Mesodermal cell (in vitro differentiated cells): Measurements from ENCODE around the gene RFLNA.
"Not testable (repeated sequence)": the region's sequence is repeated elsewhere in the genome, so short reads cannot be mapped to it uniquely, and the experiment has no call there.

Source experiments
- H3K27ac ChIP-seq: 2 replicates; pipeline ENCODE4 v1.7.0; 2013; ENCODE audit warnings: mild to moderate bottlenecking, low read depth, low read length, moderate library complexity; ENCODE audit not compliant: severe bottlenecking
- H3K36me3 ChIP-seq: 2 replicates; pipeline ENCODE4 v1.7.1; 2013; ENCODE audit warnings: mild to moderate bottlenecking, low read length, moderate library complexity; ENCODE audit not compliant: control insufficient read depth, insufficient read depth
- H3K4me1 ChIP-seq: one replicate; pipeline ENCODE4 v1.7.1; 2013; ENCODE audit warnings: mild to moderate bottlenecking, low read length; ENCODE audit not compliant: insufficient read depth, control insufficient read depth, poor library complexity, severe bottlenecking
- H3K4me3 ChIP-seq: 2 replicates; pipeline ENCODE4 v1.7.0; 2013; ENCODE audit warnings: low read length, control low read depth, mild to moderate bottlenecking; ENCODE audit not compliant: insufficient read depth, poor library complexity, severe bottlenecking; ENCODE audit errors: extremely low read depth
- H3K9me3 ChIP-seq: 2 replicates; pipeline ENCODE4 v1.7.1; 2013; ENCODE audit warnings: mild to moderate bottlenecking, low read length, moderate library complexity; ENCODE audit not compliant: control insufficient read depth
- WGBS, 2 experiments: methylation state at CpG; one replicate each; pipeline ENCODE4 v1.1.5; 2013; ENCODE audit warnings: missing lambda C conversion rate in 2 of 2; ENCODE audit not compliant: insufficient coverage in 2 of 2; 5-methylcytosine and 5-hydroxymethylcytosine counted together

The RFLNA gene

DNA sequence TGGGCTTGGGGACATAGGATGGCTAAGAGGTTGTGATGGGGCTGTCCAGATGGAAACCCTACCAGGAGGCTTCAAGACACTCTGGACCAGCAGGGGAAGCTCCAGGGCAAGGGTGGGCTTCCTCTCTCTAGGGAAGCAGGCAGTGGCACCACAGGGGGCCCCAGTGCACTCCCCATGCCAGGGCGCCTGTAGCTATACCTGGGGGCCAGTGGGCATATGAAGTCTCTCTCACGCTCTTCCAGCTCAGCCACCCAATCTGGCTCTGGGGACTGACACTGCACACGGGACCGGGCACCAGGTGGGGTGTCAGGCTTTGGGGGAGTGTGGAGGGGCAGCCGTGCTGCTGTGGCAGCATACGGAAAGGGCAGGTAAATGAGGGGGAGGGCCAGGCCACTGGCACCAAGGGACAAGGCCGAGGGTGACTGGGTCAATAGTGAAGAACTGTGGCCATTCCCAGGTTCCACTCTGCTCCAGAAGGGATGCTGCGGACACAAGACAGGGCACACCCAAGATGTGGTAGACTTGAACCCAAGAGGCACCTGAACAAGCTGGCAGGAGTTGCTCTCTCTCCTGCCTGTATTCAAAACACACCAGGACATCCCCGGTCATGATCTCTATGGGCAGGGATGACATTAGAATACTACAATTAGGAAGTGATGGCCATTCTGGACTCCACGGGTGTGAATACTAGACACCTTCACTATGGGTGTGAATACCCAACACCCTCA is 27.5 kb downstream of the RFLNA start:
- Histone ChIP-seq H3K27ac (no peak overlapping the region), H3K4me3 (no peak overlapping the region), H3K4me1 (no peaks in the 10 kb centered on the region), H3K9me3 (peaks cover 17% of the 10 kb centered on the region), H3K36me3 (peaks cover 39% of the 10 kb centered on the region)
- WGBS, 2 experiments: 93 to 96% methylated on average over 6 to 8 of the region's 10 CpGs

- H3K4me3 ChIP-seq, H3K27ac ChIP-seq, H3K4me1 ChIP-seq: not testable (repeated sequence)
- H3K9me3 ChIP-seq: peaks cover 17% of the 10 kb centered on the region
- peaks cover 43% of the 10 kb centered on the region for H3K36me3 ChIP-seq
- WGBS, 2 experiments: no CpG with 5 or more reads among the region's 1 CpG
These were observed 28.1 kb downstream of the RFLNA start for GRCh38 chr12:124322999-124323328.

- Histone ChIP-seq H3K27ac (no peak overlapping the region), H3K4me3 (no peak overlapping the region), H3K4me1 (no peaks in the 10 kb centered on the region), H3K36me3 (peaks cover 53% of the 10 kb centered on the region), H3K9me3 (peaks cover 17% of the 10 kb centered on the region)
- 96 to 97% methylated on average over 8 to 10 of the region's 11 CpGs for WGBS, 2 experiments
These were observed 29.1 kb downstream of the RFLNA start for GRCh38 chr12:124323771-124324530.

- Histone ChIP-seq H3K9me3 (peaks cover 17% of the 10 kb centered on the region), H3K36me3 (peaks cover 64% of the 10 kb centered on the region), H3K4me3 (no peak overlapping the region), H3K27ac (no peak overlapping the region), H3K4me1 (no peaks in the 10 kb centered on the region)
- 94 to 95% methylated on average over 36 to 42 of the region's 57 CpGs for WGBS, 2 experiments
These were observed 30.2 kb downstream of the RFLNA start for GRCh38 chr12:124324803-124325705.

DNA sequence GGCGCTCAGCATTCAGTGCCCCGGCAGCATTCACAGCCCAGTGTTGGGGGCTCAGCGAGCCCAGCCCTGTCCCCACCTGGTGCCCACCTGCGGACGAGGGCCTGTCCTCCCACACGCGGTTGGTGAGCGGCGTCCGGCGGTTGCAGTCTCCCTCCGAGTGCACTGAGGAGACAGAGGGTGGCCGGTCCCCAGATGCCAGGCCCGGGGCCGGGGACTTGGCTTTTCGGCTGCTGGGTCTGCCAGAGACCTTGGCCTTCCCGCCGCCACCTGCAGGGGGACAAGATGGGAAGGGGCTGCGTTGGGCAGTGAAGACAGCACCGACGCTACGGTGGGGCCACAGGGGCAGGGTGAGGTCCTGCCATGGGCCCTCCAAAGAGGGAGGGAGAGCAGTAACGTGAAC is 31.2 kb downstream of the RFLNA start:
- WGBS, 2 experiments: 93 to 96% methylated on average over 17 to 23 of the region's 23 CpGs
- peaks cover 73% of the 10 kb centered on the region for H3K36me3 ChIP-seq
- H3K9me3 ChIP-seq: peaks cover 17% of the 10 kb centered on the region
- H3K4me1 ChIP-seq: no peaks in the 10 kb centered on the region
- no peak overlapping the region for H3K27ac ChIP-seq
- no peak overlapping the region for H3K4me3 ChIP-seq

GRCh38 chr12:124326871-124327270 is 32.0 kb downstream of the RFLNA start:
- Histone ChIP-seq H3K4me1 (no peaks in the 10 kb centered on the region), H3K9me3 (peaks cover 17% of the 10 kb centered on the region), H3K36me3 (peaks cover 80% of the 10 kb centered on the region), H3K27ac (no peak overlapping the region), H3K4me3 (no peak overlapping the region)
- 96 to 97% methylated on average over 6 to 9 of the region's 9 CpGs for WGBS, 2 experiments

DNA sequence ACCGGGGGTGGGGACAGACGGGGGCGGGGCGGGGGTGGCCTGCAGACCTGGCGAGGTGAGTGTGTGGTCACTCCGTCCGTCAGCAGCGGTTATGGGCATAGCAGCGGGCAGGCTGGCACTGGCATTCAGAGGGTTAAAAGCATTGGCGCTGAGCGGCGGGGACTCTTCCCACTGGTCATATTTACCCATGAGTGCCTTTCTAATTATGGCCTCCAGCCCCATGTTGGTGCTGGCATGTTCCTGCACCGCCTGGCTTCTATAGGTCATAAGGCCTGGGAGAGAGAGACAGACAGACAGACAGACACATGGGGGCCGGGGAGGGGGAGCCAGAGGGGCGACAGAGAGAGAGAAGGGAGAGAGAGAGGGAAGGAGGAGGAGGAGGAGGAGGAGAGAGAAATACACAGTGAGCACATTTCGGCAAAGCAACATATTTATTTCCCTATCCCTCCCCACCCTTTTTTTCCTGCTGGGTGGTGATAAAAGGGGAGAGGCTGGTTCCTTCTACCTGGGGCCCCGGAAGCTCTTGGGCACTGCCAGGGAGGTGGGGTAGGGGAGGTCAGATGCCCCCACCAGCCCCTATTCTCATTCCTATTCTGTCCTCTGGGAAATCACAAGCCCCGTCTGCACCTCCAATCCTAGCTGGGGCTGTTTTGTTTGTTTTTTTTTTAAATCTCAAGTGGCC is 32.6 kb downstream of the RFLNA start:
- Histone ChIP-seq H3K27ac (no peak overlapping the region), H3K9me3 (peaks cover 17% of the 10 kb centered on the region), H3K4me1 (no peaks in the 10 kb centered on the region), H3K36me3 (peaks cover 87% of the 10 kb centered on the region), H3K4me3 (no peak overlapping the region)
- 90 to 95% methylated on average over 4 to 14 of the region's 18 CpGs for WGBS, 2 experiments

DNA sequence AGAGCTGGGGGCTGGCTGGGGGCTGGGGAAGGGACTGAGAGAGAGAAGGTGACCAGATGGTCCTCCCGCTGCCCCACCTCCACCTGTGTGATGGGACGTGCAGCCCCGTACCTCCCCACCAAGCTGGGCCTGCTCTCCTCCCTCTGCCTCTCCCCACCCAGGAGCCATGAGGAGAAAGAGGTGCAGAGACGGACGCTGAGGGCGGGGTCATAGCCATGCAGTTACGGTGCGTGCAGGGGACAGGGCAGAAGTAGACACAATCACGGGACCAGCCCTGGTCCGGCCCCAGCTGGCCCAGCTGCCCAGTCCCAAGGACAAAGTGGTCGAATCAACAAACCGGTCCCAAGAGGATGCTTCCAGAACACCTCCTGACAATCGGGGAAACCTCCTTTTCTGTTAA is 33.2 kb downstream of the RFLNA start:
- peaks cover 92% of the 10 kb centered on the region for H3K36me3 ChIP-seq
- WGBS, 2 experiments: 88 to 93% methylated on average over 8 to 13 of the region's 13 CpGs
- no peak overlapping the region for H3K27ac ChIP-seq
- peaks cover 17% of the 10 kb centered on the region for H3K9me3 ChIP-seq
- H3K4me3 ChIP-seq: no peak overlapping the region
- H3K4me1 ChIP-seq: no peaks in the 10 kb centered on the region

GRCh38 chr12:124328636-124329035 is 33.7 kb downstream of the RFLNA start:
- peaks cover 93% of the 10 kb centered on the region for H3K36me3 ChIP-seq
- WGBS, 2 experiments: 90 to 93% methylated on average over 14 of the region's 14 CpGs

DNA sequence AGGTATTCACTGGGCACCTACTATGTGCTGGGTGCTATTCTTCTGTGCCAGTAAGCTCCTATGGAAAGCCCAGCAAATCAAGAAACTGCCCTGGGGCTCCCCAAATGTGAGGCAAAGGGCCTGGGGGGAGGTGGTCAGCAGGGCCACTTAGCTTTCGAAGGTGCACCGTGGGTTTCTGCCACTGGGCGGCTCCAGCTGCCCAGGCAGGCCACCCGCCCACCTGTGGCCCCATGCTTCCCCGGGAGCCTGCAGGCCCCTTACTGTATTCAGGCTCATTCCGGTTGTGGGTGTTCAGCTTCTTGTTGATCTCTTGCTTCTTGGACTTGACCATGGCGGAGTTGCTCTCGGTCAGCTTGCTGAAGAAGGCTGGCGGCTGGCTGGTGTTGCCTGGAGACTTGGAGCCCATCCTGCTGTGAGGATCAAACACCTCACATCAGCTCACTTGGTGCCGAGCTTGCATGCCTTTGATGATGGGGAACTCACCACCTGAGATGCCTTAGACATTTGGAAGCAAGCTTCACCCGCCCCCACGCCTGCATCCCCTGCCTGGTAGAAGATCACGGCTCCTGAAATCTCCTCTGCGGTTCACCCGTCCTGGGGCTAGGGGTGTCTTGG is 37.3 kb downstream of the RFLNA start:
- Histone ChIP-seq H3K4me1 (no peaks in the 10 kb centered on the region), H3K9me3 (no peaks in the 10 kb centered on the region), H3K27ac (no peak overlapping the region), H3K4me3 (no peak overlapping the region), H3K36me3 (peaks cover 94% of the 10 kb centered on the region)
- WGBS, 2 experiments: 93 to 96% methylated on average over 13 to 15 of the region's 15 CpGs

More at GRCh38 chr12:124328636-124329035, 33.7 kb downstream of the RFLNA start:
- Histone ChIP-seq H3K4me1 (no peaks in the 10 kb centered on the region), H3K27ac (no peak overlapping the region), H3K9me3 (peaks cover 14% of the 10 kb centered on the region), H3K4me3 (no peak overlapping the region)
